OCI-LY7 (cell line): Measurements from ENCODE around the gene PLCB3.

Source experiments
- EZH2phosphoT487 ChIP-seq: fragments of 200-600 bp; sonication (generic); IDR thresholded peaks from 2 replicates; pipeline ENCODE4 v1.6.1; 2018; ENCODE audit warnings: low read depth, borderline replicate concordance, mild to moderate bottlenecking, mixed run types, antibody characterized with exemption, low read length, moderate library complexity, mixed read lengths
- TF ChIP-seq, protein P1 (sequence below): fragments of 200-600 bp; sonication (generic); conservative IDR thresholded peaks from 2 replicates; pipeline ENCODE4 v1.5.1; 2014; ENCODE audit warnings: mild to moderate bottlenecking, antibody characterized with exemption, low read length, moderate library complexity, mixed read lengths

DNA sequence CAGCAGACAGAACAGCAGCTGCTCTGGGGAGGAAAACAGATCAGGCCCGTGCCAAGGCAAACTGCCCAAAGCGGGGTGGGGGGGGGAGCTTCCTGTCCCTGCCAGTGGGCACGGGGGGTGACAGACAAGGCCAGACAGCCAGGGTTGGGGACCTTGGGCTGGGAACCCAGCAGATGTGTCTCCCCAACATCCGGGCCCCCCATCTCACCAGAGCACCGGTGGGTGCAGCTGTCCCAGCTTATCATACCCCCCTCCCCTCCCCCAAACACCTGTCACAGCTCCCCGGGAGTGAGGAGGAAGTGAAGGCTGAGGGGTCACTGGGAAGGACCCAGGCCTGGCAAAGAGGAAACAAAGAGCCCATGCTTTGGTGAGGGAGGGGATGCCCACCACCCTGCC lies 5.9 kb upstream of the PLCB3 start:
- TF ChIP-seq, protein P1, sequence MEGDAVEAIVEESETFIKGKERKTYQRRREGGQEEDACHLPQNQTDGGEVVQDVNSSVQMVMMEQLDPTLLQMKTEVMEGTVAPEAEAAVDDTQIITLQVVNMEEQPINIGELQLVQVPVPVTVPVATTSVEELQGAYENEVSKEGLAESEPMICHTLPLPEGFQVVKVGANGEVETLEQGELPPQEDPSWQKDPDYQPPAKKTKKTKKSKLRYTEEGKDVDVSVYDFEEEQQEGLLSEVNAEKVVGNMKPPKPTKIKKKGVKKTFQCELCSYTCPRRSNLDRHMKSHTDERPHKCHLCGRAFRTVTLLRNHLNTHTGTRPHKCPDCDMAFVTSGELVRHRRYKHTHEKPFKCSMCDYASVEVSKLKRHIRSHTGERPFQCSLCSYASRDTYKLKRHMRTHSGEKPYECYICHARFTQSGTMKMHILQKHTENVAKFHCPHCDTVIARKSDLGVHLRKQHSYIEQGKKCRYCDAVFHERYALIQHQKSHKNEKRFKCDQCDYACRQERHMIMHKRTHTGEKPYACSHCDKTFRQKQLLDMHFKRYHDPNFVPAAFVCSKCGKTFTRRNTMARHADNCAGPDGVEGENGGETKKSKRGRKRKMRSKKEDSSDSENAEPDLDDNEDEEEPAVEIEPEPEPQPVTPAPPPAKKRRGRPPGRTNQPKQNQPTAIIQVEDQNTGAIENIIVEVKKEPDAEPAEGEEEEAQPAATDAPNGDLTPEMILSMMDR: no peak
- TF ChIP-seq EZH2phosphoT487: no peak
